Subcutaneous adipose tissue (tissue), 4 donors: ENCODE results near the gene ZNF775. TPM values are rescaled to one million over a fixed set of nuclear protein-coding genes. Genes with fewer than 3 reads are reported as not detected.

ENCODE experiments used
- CTCF ChIP-seq: fragments of 450-650 bp; IDR thresholded peaks from one replicate; pipeline ENCODE4 v1.5.1; 2016; ENCODE audit warnings: low read depth, mild to moderate bottlenecking, control low read depth, antibody characterized with exemption, moderate library complexity
- total RNA-seq, 4 donors: library from RNA; depleted of rRNA; stranded (reverse); fragments of >200 nt; gene quantifications; one replicate each; pipeline ENCODE4 v1.1.0, GENCODE V29; 2016

ZNF775 gene
- total RNA-seq, 4 donors from 2014 or later, result 0.49 to 4.2 (median 1.9) TPM

- no peak for TF ChIP-seq CTCF
These were observed 5.5 kb downstream of the ZNF775 start for GRCh38 chr7:150384406-150385301.

- no peak for TF ChIP-seq CTCF
These were observed 6.2 kb downstream of the ZNF775 start for GRCh38 chr7:150385302-150385723.

- TF ChIP-seq CTCF, result no peak
These were observed 9.2 kb downstream of the ZNF775 start for GRCh38 chr7:150388306-150388705.

- TF ChIP-seq CTCF, result no peak
These were observed 9.8 kb downstream of the ZNF775 start for GRCh38 chr7:150388709-150389531.

- no peak for TF ChIP-seq CTCF
These were observed 10.3 kb downstream of the ZNF775 start for GRCh38 chr7:150389532-150389816.

- TF ChIP-seq CTCF, result no peak
These were observed 11.1 kb downstream of the ZNF775 start for GRCh38 chr7:150390205-150390604.

- TF ChIP-seq CTCF, result no peak
These were observed 14.2 kb downstream of the ZNF775 start for GRCh38 chr7:150393325-150393724.
